Hepatocyte (in vitro differentiated cells): ENCODE measurements around the gene CCM2. TPM values are rescaled to one million over a fixed set of nuclear protein-coding genes. Genes with fewer than 3 reads are reported as not detected.

ENCODE experiments used
- DNase-seq: peaks from one replicate; pipeline ENCODE4 v3.0.0-alpha.2; 2016; ENCODE audit warnings: low spot score
- H2AFZ ChIP-seq: fragments of 200-600 bp; sonication (generic); 2 replicates; pipeline ENCODE4 v1.6.0; 2016; ENCODE audit warnings: antibody characterized with exemption, mild to moderate bottlenecking
- H3K27ac ChIP-seq: fragments of 200-600 bp; sonication (generic); 2 replicates; pipeline ENCODE4 v1.5.1; 2016; ENCODE audit warnings: mild to moderate bottlenecking
- H3K27me3 ChIP-seq: fragments of 200-600 bp; sonication (generic); 2 replicates; pipeline ENCODE4 v1.6.1; 2016
- H3K36me3 ChIP-seq: fragments of 200-600 bp; sonication (generic); replicated peaks from 2 replicates; pipeline ENCODE4 v1.5.1; 2016; ENCODE audit warnings: low read depth; ENCODE audit not compliant: insufficient read depth
- H3K4me1 ChIP-seq: fragments of 200-600 bp; sonication (generic); 2 replicates; pipeline ENCODE4 v1.5.1; 2016; ENCODE audit warnings: mild to moderate bottlenecking, moderate library complexity; ENCODE audit not compliant: insufficient read depth
- H3K4me2 ChIP-seq: fragments of 200-600 bp; sonication (generic); 2 replicates; pipeline ENCODE4 v1.6.0; 2016
- H3K4me3 ChIP-seq: fragments of 200-600 bp; sonication (generic); 2 replicates; pipeline ENCODE4 v1.5.1; 2016; ENCODE audit warnings: mild to moderate bottlenecking
- H3K79me2 ChIP-seq: fragments of 200-600 bp; sonication (generic); 2 replicates; pipeline ENCODE4 v1.6.0; 2017; ENCODE audit warnings: mild to moderate bottlenecking
- H3K9me2 ChIP-seq: fragments of 200-600 bp; sonication (generic); replicated peaks from 2 replicates; pipeline ENCODE4 v1.6.0; 2017; ENCODE audit warnings: mild to moderate bottlenecking; ENCODE audit not compliant: insufficient read depth
- H3K9me3 ChIP-seq: fragments of 200-600 bp; sonication (generic); 2 replicates; pipeline ENCODE4 v1.5.1; 2016; ENCODE audit warnings: low read depth, mild to moderate bottlenecking
- H4K20me1 ChIP-seq: fragments of 200-600 bp; sonication (generic); 2 replicates; pipeline ENCODE4 v1.6.0; 2016; ENCODE audit warnings: mild to moderate bottlenecking; ENCODE audit not compliant: insufficient read depth, poor library complexity, severe bottlenecking
- EZH2 ChIP-seq: fragments of 200-600 bp; sonication (generic); IDR thresholded peaks from 2 replicates; pipeline ENCODE4 v1.6.1; 2016; ENCODE audit warnings: antibody characterized with exemption, mild to moderate bottlenecking, borderline replicate concordance
- EZH2phosphoT487 ChIP-seq: fragments of 200-600 bp; sonication (generic); IDR thresholded peaks from one replicate; pipeline ENCODE4 v1.6.1; 2018; ENCODE audit warnings: antibody characterized with exemption, mild to moderate bottlenecking, low read depth, moderate library complexity; ENCODE audit not compliant: unreplicated experiment, severe bottlenecking
- WGBS: methylation state at CpG from one replicate; pipeline ENCODE4 v1.1.6; 2016; ENCODE audit warnings: low lambda C conversion rate; ENCODE audit errors: missing lambda C conversion rate; 5-methylcytosine and 5-hydroxymethylcytosine counted together
- polyA plus RNA-seq: library from polyadenylated mRNA; unstranded; fragments of >200 nt; fragmentation: Nextera tagmentation; extraction: Ambion mirVana; gene quantifications from 2 replicates; pipeline ENCODE4 v1.2.1, GENCODE V29; 2016
- total RNA-seq: library from RNA; depleted of rRNA; stranded (reverse); fragments of >200 nt; gene quantifications from 2 replicates; pipeline ENCODE4 v1.2.3, GENCODE V29; 2014
- TF ChIP-seq, protein P1 (sequence below): fragments of 200-600 bp; sonication (generic); IDR thresholded peaks from 2 replicates; pipeline ENCODE4 v1.5.1; 2016; ENCODE audit warnings: antibody characterized with exemption, mild to moderate bottlenecking; ENCODE audit not compliant: poor library complexity

Gene CCM2
- total and polyA plus RNA-seq, 2 experiments from 2014 or later: 32.2 to 57.1 TPM

DNA sequence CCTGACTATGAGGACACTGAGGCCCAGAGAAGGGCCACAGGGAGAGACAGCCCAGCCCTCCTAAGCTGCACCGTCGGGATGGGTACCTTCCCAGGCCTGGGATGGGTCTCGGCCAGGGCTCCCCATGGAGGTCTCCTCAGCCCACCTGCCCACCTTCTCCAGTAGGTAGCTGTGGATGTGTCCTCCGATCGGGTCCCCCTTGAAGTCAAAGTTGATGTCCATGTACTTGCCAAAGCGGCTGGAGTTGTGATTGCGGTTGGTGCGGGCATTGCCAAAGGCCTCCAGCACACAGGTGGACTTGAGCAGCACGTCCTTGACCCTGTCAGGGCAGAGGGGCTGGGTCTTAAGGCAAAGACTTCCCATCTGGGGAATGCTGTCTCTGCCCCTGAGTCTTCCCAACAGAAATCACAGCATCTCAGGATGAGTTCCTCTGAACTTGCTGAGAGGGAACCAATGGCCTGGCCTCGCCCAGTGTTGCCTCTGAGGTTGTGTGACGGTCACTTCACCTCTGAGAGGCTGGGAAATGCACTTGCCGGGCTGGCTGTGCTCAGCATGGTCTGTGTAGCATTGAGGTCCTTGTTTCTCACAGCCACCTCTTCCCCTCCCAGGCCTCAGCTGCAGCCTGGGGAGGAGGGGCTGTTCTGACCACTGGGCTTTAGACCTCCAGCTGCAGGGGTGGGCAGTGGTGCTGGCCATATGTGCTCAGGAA lies 24.5 kb upstream of the CCM2 start:
- Histone ChIP-seq H3K4me3 (no peak overlapping the region), H3K27me3 (no peaks in the 10 kb centered on the region), H3K9me2 (no peaks in the 10 kb centered on the region), H2AFZ (no peak overlapping the region), H3K79me2 (no peaks in the 10 kb centered on the region), H3K36me3 (no peaks in the 10 kb centered on the region), H3K27ac (no peak overlapping the region), H4K20me1 (no peaks in the 10 kb centered on the region), H3K4me2 (no peak overlapping the region), H3K4me1 (no peaks in the 10 kb centered on the region), H3K9me3 (no peaks in the 10 kb centered on the region)
- no peak for DNase-seq
- WGBS: over 99% methylated on average over 12 of the region's 12 CpGs
- TF ChIP-seq EZH2 (no peak), EZH2phosphoT487 (no peak)
- TF ChIP-seq, protein P1, sequence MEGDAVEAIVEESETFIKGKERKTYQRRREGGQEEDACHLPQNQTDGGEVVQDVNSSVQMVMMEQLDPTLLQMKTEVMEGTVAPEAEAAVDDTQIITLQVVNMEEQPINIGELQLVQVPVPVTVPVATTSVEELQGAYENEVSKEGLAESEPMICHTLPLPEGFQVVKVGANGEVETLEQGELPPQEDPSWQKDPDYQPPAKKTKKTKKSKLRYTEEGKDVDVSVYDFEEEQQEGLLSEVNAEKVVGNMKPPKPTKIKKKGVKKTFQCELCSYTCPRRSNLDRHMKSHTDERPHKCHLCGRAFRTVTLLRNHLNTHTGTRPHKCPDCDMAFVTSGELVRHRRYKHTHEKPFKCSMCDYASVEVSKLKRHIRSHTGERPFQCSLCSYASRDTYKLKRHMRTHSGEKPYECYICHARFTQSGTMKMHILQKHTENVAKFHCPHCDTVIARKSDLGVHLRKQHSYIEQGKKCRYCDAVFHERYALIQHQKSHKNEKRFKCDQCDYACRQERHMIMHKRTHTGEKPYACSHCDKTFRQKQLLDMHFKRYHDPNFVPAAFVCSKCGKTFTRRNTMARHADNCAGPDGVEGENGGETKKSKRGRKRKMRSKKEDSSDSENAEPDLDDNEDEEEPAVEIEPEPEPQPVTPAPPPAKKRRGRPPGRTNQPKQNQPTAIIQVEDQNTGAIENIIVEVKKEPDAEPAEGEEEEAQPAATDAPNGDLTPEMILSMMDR: no peak

DNA sequence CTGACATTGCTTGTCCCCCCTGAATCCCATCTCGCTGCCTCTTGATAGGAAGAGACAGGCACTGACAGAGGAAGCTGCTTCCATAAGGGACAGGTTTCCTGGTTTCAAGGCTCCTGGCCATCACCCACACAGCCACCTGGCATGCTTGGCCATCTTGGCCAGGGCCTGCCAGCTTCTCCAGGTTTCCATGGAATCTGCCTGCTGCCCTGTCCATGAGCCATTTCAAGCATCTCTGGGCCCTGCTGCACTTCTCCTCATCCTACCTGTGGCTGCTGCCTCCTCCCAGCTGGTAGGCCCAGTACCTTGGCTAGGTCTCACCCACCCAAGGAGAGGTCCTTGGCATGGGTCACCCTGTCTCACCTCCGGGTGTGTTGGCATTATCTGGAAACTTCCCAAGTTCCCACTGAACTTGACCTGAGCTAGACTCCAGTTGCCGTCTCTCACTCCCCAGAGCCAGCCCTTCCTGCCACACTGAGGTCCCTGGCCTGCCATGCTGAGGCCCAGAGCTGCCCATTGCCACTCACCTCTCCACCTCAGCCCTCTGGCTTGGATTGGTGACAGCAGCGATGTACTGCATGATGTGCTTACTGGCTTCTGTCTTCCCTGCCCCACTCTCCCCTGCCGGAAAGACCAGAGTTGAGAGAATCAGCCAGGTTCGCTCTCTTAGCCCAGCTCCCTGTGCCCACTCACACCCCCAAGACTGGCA lies 23.8 kb upstream of the CCM2 start:
- H3K27ac ChIP-seq: no peak overlapping the region
- no peaks in the 10 kb centered on the region for H3K27me3 ChIP-seq
- no peaks in the 10 kb centered on the region for H3K79me2 ChIP-seq
- no peak for DNase-seq
- no peaks in the 10 kb centered on the region for H3K9me2 ChIP-seq
- WGBS: 91% methylated on average over 6 of the region's 6 CpGs
- no peak overlapping the region for H3K4me2 ChIP-seq
- H4K20me1 ChIP-seq: no peaks in the 10 kb centered on the region
- H3K4me3 ChIP-seq: no peak overlapping the region
- no peak for TF ChIP-seq EZH2phosphoT487
- no peak for TF ChIP-seq EZH2
- TF ChIP-seq, protein P1: no peak
- H3K36me3 ChIP-seq: no peaks in the 10 kb centered on the region
- H3K4me1 ChIP-seq: no peaks in the 10 kb centered on the region
- H3K9me3 ChIP-seq: no peaks in the 10 kb centered on the region
- no peak overlapping the region for H2AFZ ChIP-seq

DNA sequence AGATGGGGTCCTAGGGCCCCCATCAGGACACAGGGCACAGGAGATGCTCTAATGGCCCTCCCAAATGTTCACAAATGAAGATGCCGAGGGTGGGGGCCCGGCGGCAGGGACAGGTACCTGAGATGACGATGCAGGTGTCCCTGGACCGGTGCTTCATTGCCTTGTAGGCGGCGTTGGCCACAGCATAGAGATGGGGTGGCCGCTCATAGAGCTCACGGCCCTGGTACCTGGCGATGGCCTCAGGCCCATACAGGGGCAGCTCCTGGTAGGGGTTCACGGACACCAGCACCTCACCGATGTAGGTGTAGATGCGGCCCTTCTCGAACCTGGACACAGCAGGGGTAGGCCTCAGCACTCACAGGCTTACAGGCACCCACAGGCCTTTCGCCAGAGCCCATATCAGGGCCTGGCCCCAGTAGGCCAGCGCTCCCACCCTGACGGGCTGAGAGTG lies 23.2 kb upstream of the CCM2 start:
- H3K4me3 ChIP-seq: no peak overlapping the region
- WGBS: 98% methylated on average over 17 of the region's 17 CpGs

More for the DNA sequence above, 23.2 kb upstream of the CCM2 start:
- Histone ChIP-seq H3K9me3 (no peaks in the 10 kb centered on the region), H2AFZ (no peak overlapping the region), H4K20me1 (no peaks in the 10 kb centered on the region), H3K27me3 (no peaks in the 10 kb centered on the region), H3K9me2 (no peaks in the 10 kb centered on the region), H3K79me2 (no peaks in the 10 kb centered on the region), H3K4me1 (no peaks in the 10 kb centered on the region), H3K36me3 (no peaks in the 10 kb centered on the region), H3K27ac (no peak overlapping the region), H3K4me2 (no peak overlapping the region)
- TF ChIP-seq EZH2 (no peak), EZH2phosphoT487 (no peak)
- TF ChIP-seq, protein P1: no peak
- no peak for DNase-seq
